Measurements from ENCODE around the gene IQUB.

GRCh38 chr7:123539871-123540270 is 5.5 kb upstream of the IQUB start:
- no peak for TF ChIP-seq CTCF (IDR thresholded peaks at IDR 0.05; ENCODE audit: extremely low read depth in 1 of 2, insufficient read depth in 1 of 2, low read depth in 1 of 2, low read length in 2 of 2)
- no peak for TF ChIP-seq EZH2 (IDR thresholded peaks at IDR 0.05; ENCODE audit: borderline replicate concordance, low read depth, low read length, severe bottlenecking)
- TF ChIP-seq POLR2A (IDR thresholded peaks at IDR 0.05; ENCODE audit: low read depth, low read length) = no peak
- no peak for TF ChIP-seq MAX (IDR thresholded peaks at IDR 0.05; ENCODE audit: insufficient read depth, insufficient read length)
- no peak for TF ChIP-seq POLR2AphosphoS5 (IDR thresholded peaks at IDR 0.05; ENCODE audit: insufficient read depth, low read depth, low read length)
- TF ChIP-seq MYC (IDR thresholded peaks at IDR 0.05; ENCODE audit: low read depth, low read length) = no peak
- no peak for TF ChIP-seq FOS (IDR thresholded peaks at IDR 0.05; ENCODE audit: borderline replicate concordance, insufficient read depth, low read length)
- no peak for TF ChIP-seq JUN (IDR thresholded peaks at IDR 0.05; ENCODE audit: borderline replicate concordance, insufficient read depth, insufficient read length, low read depth)
- no peak for TF ChIP-seq GATA2 (IDR thresholded peaks at IDR 0.05; ENCODE audit: insufficient read depth, insufficient read length, low read depth, low read length)

Measured in endothelial cell of umbilical vein (primary cell).